Activated CD8-positive, alpha-beta T cell treated with anti-CD3 and anti-CD28 coated beads, Interleukin-2, amount 10 ng/mL, durations not matched to agents 7 days and 5 days (primary cell): ENCODE data around the gene RICTOR. TPM values are rescaled to one million over a fixed set of nuclear protein-coding genes. Genes with fewer than 3 reads are reported as not detected.

Source experiments
- ATAC-seq: fragments of 150-1000 bp; cut with Tn5 transposase; one replicate; pipeline ENCODE4 v1.10.0; 2021; ENCODE audit warnings: moderate library complexity
- CTCF ChIA-PET: fragments of 350-600 bp; sonication (Branson Sonifier 250); formaldehyde crosslinking; loops from one replicate; lab custom pipeline; 2021; ENCODE audit warnings: antibody characterized with exemption; lab: Charles Lee
- POLR2A ChIA-PET: fragments of 350-600 bp; sonication (Branson Sonifier 250); formaldehyde crosslinking; loops from one replicate; lab custom pipeline; 2021; ENCODE audit warnings: antibody characterized with exemption; lab: Charles Lee
- DNase-seq: peaks from one replicate; pipeline ENCODE4 v3.0.0-alpha.2; 2020
- H3K27ac Mint-ChIP-seq: one replicate; pipeline ENCODE4 v1.8.0; 2021; ENCODE audit warnings: mild to moderate bottlenecking, mixed read lengths
- H3K27me3 Mint-ChIP-seq: one replicate; pipeline ENCODE4 v1.8.0; 2021; ENCODE audit warnings: low read depth, mixed read lengths
- H3K36me3 Mint-ChIP-seq: one replicate; pipeline ENCODE4 v1.8.0; 2021; ENCODE audit warnings: low read depth, mixed read lengths
- H3K4me1 Mint-ChIP-seq: one replicate; pipeline ENCODE4 v1.8.0; 2021; ENCODE audit warnings: low read depth, mixed read lengths
- H3K4me3 Mint-ChIP-seq: one replicate; pipeline ENCODE4 v1.8.0; 2021; ENCODE audit warnings: mild to moderate bottlenecking, mixed read lengths
- H3K9me3 Mint-ChIP-seq: one replicate; pipeline ENCODE4 v1.8.0; 2022; ENCODE audit warnings: mixed read lengths; ENCODE audit not compliant: insufficient read depth
- total RNA-seq, 2 experiments: library from RNA; stranded (reverse); gene quantifications; one replicate each; pipeline ENCODE4 v1.2.3, GENCODE V29; 2021

Gene RICTOR
- total RNA-seq, 2 experiments from 2014 or later, result 38.8 to 41.6 TPM

GRCh38 chr5:38948501-38948900 lies 125.7 kb downstream of the RICTOR start:
- Mint-ChIP-seq H3K36me3 (peaks cover 52% of the 10 kb centered on the region), H3K4me3 (no peak overlapping the region), H3K4me1 (peaks cover 5% of the 10 kb centered on the region), H3K27ac (no peak overlapping the region), H3K9me3 (no peaks in the 10 kb centered on the region), H3K27me3 (no peaks in the 10 kb centered on the region)
- CTCF ChIA-PET, result interaction anchor here (1.0 to 2.4 kb wide), 3 partner anchors 11 to 132 kb away, joined by 3 to 14 read pairs (median 3); no protein-coding TSS in a partner anchor
- ATAC-seq (no peak), DNase-seq (no peak)
- POLR2A ChIA-PET, result no interaction called here

GRCh38 chr5:38944282-38944681 lies 129.9 kb downstream of the RICTOR start:
- POLR2A ChIA-PET, result no interaction called here
- CTCF ChIA-PET, result interaction anchor here (2.1 kb wide), 1 partner anchor 137 kb away, joined by 5 read pairs; no protein-coding TSS in a partner anchor
- no peak for ATAC-seq

GRCh38 chr5:38941912-38942311 lies 132.3 kb downstream of the RICTOR start:
- Mint-ChIP-seq H3K36me3 (peaks cover 38% of the 10 kb centered on the region), H3K4me3 (no peak overlapping the region), H3K27ac (no peak overlapping the region), H3K4me1 (peaks cover 5% of the 10 kb centered on the region), H3K27me3 (no peaks in the 10 kb centered on the region), H3K9me3 (no peaks in the 10 kb centered on the region)
- POLR2A ChIA-PET, result no interaction called here
- CTCF ChIA-PET, result no interaction called here
- ATAC-seq (no peak), DNase-seq (no peak)

More at GRCh38 chr5:38944282-38944681, 129.9 kb downstream of the RICTOR start:
- no peak for DNase-seq
- Mint-ChIP-seq H3K4me3 (no peak overlapping the region), H3K27me3 (no peaks in the 10 kb centered on the region), H3K36me3 (peaks cover 38% of the 10 kb centered on the region), H3K4me1 (peaks cover 5% of the 10 kb centered on the region), H3K27ac (no peak overlapping the region), H3K9me3 (no peaks in the 10 kb centered on the region)

GRCh38 chr5:38940230-38940858 lies 133.9 kb downstream of the RICTOR start:
- peaks cover 36% of the 10 kb centered on the region for H3K36me3 Mint-ChIP-seq
- H3K4me3 Mint-ChIP-seq, result no peak overlapping the region
- no peaks in the 10 kb centered on the region for H3K27me3 Mint-ChIP-seq
- POLR2A ChIA-PET, result no interaction called here
- ATAC-seq, result no peak
- CTCF ChIA-PET, result no interaction called here
- no peak for DNase-seq
- no peaks in the 10 kb centered on the region for H3K9me3 Mint-ChIP-seq
- H3K4me1 Mint-ChIP-seq, result no peaks in the 10 kb centered on the region
- no peak overlapping the region for H3K27ac Mint-ChIP-seq

- CTCF ChIA-PET, result interaction anchor here (2.3 kb wide), 1 partner anchor 17 kb away, joined by 6 read pairs; no protein-coding TSS in a partner anchor
- H3K4me1 Mint-ChIP-seq, result no peaks in the 10 kb centered on the region
Measured at GRCh38 chr5:38938973-38939372, 135.2 kb downstream of the RICTOR start.

GRCh38 chr5:38938424-38938823 lies 135.8 kb downstream of the RICTOR start:
- H3K36me3 Mint-ChIP-seq, result peaks cover 28% of the 10 kb centered on the region
- ChIA-PET CTCF (interaction anchor here (2.3 kb wide), 1 partner anchor 16 kb away, joined by 6 read pairs; no protein-coding TSS in a partner anchor), POLR2A (no interaction called here)
- no peaks in the 10 kb centered on the region for H3K4me1 Mint-ChIP-seq
- H3K4me3 Mint-ChIP-seq, result no peak overlapping the region
- no peak for DNase-seq
- ATAC-seq, result no peak
- no peak overlapping the region for H3K27ac Mint-ChIP-seq
- no peaks in the 10 kb centered on the region for H3K9me3 Mint-ChIP-seq
- no peaks in the 10 kb centered on the region for H3K27me3 Mint-ChIP-seq

More at GRCh38 chr5:38938973-38939372, 135.2 kb downstream of the RICTOR start:
- H3K9me3 Mint-ChIP-seq, result no peaks in the 10 kb centered on the region
- H3K27me3 Mint-ChIP-seq, result no peaks in the 10 kb centered on the region
- DNase-seq (no peak), ATAC-seq (no peak)
- H3K27ac Mint-ChIP-seq, result no peak overlapping the region
- peaks cover 28% of the 10 kb centered on the region for H3K36me3 Mint-ChIP-seq
- POLR2A ChIA-PET, result no interaction called here
- no peak overlapping the region for H3K4me3 Mint-ChIP-seq

GRCh38 chr5:38936269-38936668 lies 137.9 kb downstream of the RICTOR start:
- Mint-ChIP-seq H3K4me1 (no peaks in the 10 kb centered on the region), H3K9me3 (no peaks in the 10 kb centered on the region), H3K27me3 (no peaks in the 10 kb centered on the region), H3K36me3 (peaks cover 19% of the 10 kb centered on the region), H3K4me3 (no peak overlapping the region), H3K27ac (no peak overlapping the region)
- ChIA-PET POLR2A (no interaction called here), CTCF (interaction anchor here (0.6 to 1.1 kb wide), 2 partner anchors 103 to 606 kb away, joined by 3 read pairs; no protein-coding TSS in a partner anchor)
- ATAC-seq, result no peak
- DNase-seq, result no peak

- ChIA-PET CTCF (no interaction called here), POLR2A (no interaction called here)
- DNase-seq (no peak), ATAC-seq (no peak)
- Mint-ChIP-seq H3K27ac (no peak overlapping the region), H3K4me3 (no peak overlapping the region), H3K4me1 (no peaks in the 10 kb centered on the region), H3K9me3 (no peaks in the 10 kb centered on the region), H3K27me3 (peaks cover 2% of the 10 kb centered on the region), H3K36me3 (peaks cover 17% of the 10 kb centered on the region)
Measured at GRCh38 chr5:38935437-38935836, 138.8 kb downstream of the RICTOR start.

GRCh38 chr5:38932854-38933408 lies 141.3 kb downstream of the RICTOR start:
- no peak overlapping the region for H3K4me3 Mint-ChIP-seq
- no peak for ATAC-seq
- H3K27ac Mint-ChIP-seq, result no peak overlapping the region
- POLR2A ChIA-PET, result no interaction called here
- CTCF ChIA-PET, result interaction anchor here (1.0 kb wide), 1 partner anchor 11 kb away, joined by 3 read pairs; no protein-coding TSS in a partner anchor
- H3K9me3 Mint-ChIP-seq, result no peaks in the 10 kb centered on the region
- H3K27me3 Mint-ChIP-seq, result peaks cover 15% of the 10 kb centered on the region
- DNase-seq, result no peak
- H3K36me3 Mint-ChIP-seq, result peaks cover 8% of the 10 kb centered on the region
- H3K4me1 Mint-ChIP-seq, result no peaks in the 10 kb centered on the region

- H3K36me3 Mint-ChIP-seq, result peaks cover 5% of the 10 kb centered on the region
- ChIA-PET CTCF (interaction anchor here (1.0 to 1.2 kb wide), 2 partner anchors 10 kb away, joined by 3 to 6 read pairs; no protein-coding TSS in a partner anchor), POLR2A (no interaction called here)
- H3K4me1 Mint-ChIP-seq, result no peaks in the 10 kb centered on the region
- DNase-seq (no peak), ATAC-seq (no peak)
- H3K27ac Mint-ChIP-seq, result no peak overlapping the region
- H3K9me3 Mint-ChIP-seq, result no peaks in the 10 kb centered on the region
- no peak overlapping the region for H3K4me3 Mint-ChIP-seq
- H3K27me3 Mint-ChIP-seq, result peaks cover 19% of the 10 kb centered on the region
Measured at GRCh38 chr5:38931731-38932130, 142.5 kb downstream of the RICTOR start.

GRCh38 chr5:38929838-38930237 lies 144.4 kb downstream of the RICTOR start:
- H3K4me3 Mint-ChIP-seq, result no peak overlapping the region
- H3K4me1 Mint-ChIP-seq, result no peaks in the 10 kb centered on the region
- ChIA-PET POLR2A (no interaction called here), CTCF (no interaction called here)
- ATAC-seq (no peak), DNase-seq (no peak)
- H3K27ac Mint-ChIP-seq, result no peak overlapping the region
- H3K27me3 Mint-ChIP-seq, result peaks cover 34% of the 10 kb centered on the region
- H3K36me3 Mint-ChIP-seq, result no peaks in the 10 kb centered on the region
- no peaks in the 10 kb centered on the region for H3K9me3 Mint-ChIP-seq

- ChIA-PET POLR2A (no interaction called here), CTCF (no interaction called here)
- no peaks in the 10 kb centered on the region for H3K4me1 Mint-ChIP-seq
- no peak overlapping the region for H3K27ac Mint-ChIP-seq
- DNase-seq (no peak), ATAC-seq (no peak)
- H3K9me3 Mint-ChIP-seq, result no peaks in the 10 kb centered on the region
- H3K36me3 Mint-ChIP-seq, result no peaks in the 10 kb centered on the region
- peaks cover 42% of the 10 kb centered on the region for H3K27me3 Mint-ChIP-seq
- no peak overlapping the region for H3K4me3 Mint-ChIP-seq
Measured at GRCh38 chr5:38927470-38927869, 146.7 kb downstream of the RICTOR start.
